OCI-LY3 (cell line): ENCODE results near the gene CFAP58.

Experiments used
- H2AFZ ChIP-seq: fragments of 200-600, 300-600 bp; shearing (Covaris generic); 2 replicates; pipeline ENCODE4 v1.6.0; 2014; ENCODE audit warnings: antibody characterized with exemption, low read depth, low read length
- H3K27ac ChIP-seq: fragments of 200-600, 300-600 bp; sonication (generic); 2 replicates; pipeline ENCODE4 v1.5.1; 2014; ENCODE audit warnings: mild to moderate bottlenecking, low read length, moderate library complexity, mixed read lengths
- H3K27me3 ChIP-seq: fragments of 200-600, 300-600 bp; sonication (generic); 2 replicates; pipeline ENCODE4 v1.6.1; 2014; ENCODE audit warnings: low read depth, low read length, mixed read lengths
- H3K36me3 ChIP-seq: fragments of 200-600, 300-600 bp; sonication (generic); replicated peaks from 2 replicates; pipeline ENCODE3; 2014; ENCODE audit warnings: low read depth, low read length, mixed read lengths
- H3K4me1 ChIP-seq: fragments of 300-600, 200-600 bp; sonication (generic); 2 replicates; pipeline ENCODE4 v1.6.1; 2014; ENCODE audit warnings: low read length, mixed read lengths
- H3K4me2 ChIP-seq: fragments of 200-600, 300-600 bp; sonication (generic); 2 replicates; pipeline ENCODE4 v1.6.1; 2014; ENCODE audit warnings: low read length, mixed read lengths
- H3K4me3 ChIP-seq: fragments of 300-600, 200-600 bp; sonication (generic); 2 replicates; pipeline ENCODE4 v1.5.1; 2014; ENCODE audit warnings: antibody characterized with exemption, mild to moderate bottlenecking, low read length, moderate library complexity
- H3K79me2 ChIP-seq: fragments of 300-600, 200-600 bp; shearing (Covaris generic); 2 replicates; pipeline ENCODE4 v1.6.1; 2014; ENCODE audit warnings: mild to moderate bottlenecking, low read length, mixed read lengths
- H3K9ac ChIP-seq: fragments of 300-600, 200-600 bp; shearing (Covaris generic); 2 replicates; pipeline ENCODE4 v1.6.0; 2014; ENCODE audit warnings: mild to moderate bottlenecking, low read length, moderate library complexity
- H3K9me3 ChIP-seq: fragments of 200-600, 300-600 bp; shearing (Covaris generic); 2 replicates; pipeline ENCODE4 v1.6.1; 2014; ENCODE audit warnings: low read length, mixed read lengths; ENCODE audit not compliant: insufficient read depth
- H4K20me1 ChIP-seq: fragments of 200-600, 300-600 bp; sonication (generic); 2 replicates; pipeline ENCODE4 v1.6.1; 2016; ENCODE audit warnings: low read length, mixed read lengths; ENCODE audit not compliant: insufficient read depth
- EZH2phosphoT487 ChIP-seq: fragments of 200-600 bp; shearing (Covaris generic); IDR thresholded peaks from 2 replicates; pipeline ENCODE4 v1.6.1; 2018; ENCODE audit warnings: antibody characterized with exemption, mixed run types, low read depth
- TF ChIP-seq, protein P1 (sequence below): fragments of 200-600, 300-600 bp; sonication (generic); IDR thresholded peaks from 2 replicates; pipeline ENCODE4 v1.5.1; 2014; ENCODE audit warnings: antibody characterized with exemption, low read length, low read depth

CFAP58 gene

DNA sequence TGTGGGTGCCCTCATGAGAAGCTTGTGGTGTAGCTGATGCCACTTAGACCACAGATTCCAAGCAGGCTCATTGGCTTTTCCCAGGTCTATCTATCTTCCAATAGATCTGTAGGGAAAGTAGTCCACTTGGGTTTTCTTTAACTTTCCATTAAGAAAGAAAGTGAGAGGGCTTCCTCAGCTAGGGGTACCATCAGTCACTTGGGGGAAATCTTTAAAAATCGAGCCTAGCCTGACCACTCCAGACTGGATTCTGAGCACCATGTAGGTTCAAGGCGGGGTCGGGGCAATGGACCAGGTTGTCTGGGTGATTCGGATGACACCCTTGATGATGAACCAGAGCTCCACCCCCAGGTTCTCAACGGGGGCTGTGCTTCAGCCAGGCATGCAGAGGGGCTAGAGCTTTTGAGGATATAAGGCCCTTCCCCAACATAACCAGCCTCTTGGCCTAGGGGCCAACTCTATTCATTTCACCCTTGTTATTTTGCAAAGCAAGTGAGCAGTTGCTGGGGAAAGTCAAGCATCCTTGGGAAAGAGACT is 42.4 kb upstream of the CFAP58 start:
- H3K4me3 ChIP-seq: no peak overlapping the region
- H3K27ac ChIP-seq: no peak overlapping the region
- peaks cover 8% of the 10 kb centered on the region; the same call in 1 of the 2 replicates for H3K4me1 ChIP-seq
- H3K9ac ChIP-seq: no peak overlapping the region
- no peak overlapping the region for H2AFZ ChIP-seq
- H3K4me2 ChIP-seq: no peak overlapping the region
- peaks cover 2% of the 10 kb centered on the region; the same call in 1 of the 2 replicates for H4K20me1 ChIP-seq
- H3K9me3 ChIP-seq: no peaks in the 10 kb centered on the region
- peaks cover 3% of the 10 kb centered on the region for H3K36me3 ChIP-seq
- no peaks in the 10 kb centered on the region for H3K27me3 ChIP-seq
- H3K79me2 ChIP-seq: no peaks in the 10 kb centered on the region
- TF ChIP-seq, protein P1, sequence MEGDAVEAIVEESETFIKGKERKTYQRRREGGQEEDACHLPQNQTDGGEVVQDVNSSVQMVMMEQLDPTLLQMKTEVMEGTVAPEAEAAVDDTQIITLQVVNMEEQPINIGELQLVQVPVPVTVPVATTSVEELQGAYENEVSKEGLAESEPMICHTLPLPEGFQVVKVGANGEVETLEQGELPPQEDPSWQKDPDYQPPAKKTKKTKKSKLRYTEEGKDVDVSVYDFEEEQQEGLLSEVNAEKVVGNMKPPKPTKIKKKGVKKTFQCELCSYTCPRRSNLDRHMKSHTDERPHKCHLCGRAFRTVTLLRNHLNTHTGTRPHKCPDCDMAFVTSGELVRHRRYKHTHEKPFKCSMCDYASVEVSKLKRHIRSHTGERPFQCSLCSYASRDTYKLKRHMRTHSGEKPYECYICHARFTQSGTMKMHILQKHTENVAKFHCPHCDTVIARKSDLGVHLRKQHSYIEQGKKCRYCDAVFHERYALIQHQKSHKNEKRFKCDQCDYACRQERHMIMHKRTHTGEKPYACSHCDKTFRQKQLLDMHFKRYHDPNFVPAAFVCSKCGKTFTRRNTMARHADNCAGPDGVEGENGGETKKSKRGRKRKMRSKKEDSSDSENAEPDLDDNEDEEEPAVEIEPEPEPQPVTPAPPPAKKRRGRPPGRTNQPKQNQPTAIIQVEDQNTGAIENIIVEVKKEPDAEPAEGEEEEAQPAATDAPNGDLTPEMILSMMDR: no peak
- TF ChIP-seq EZH2phosphoT487: no peak

DNA sequence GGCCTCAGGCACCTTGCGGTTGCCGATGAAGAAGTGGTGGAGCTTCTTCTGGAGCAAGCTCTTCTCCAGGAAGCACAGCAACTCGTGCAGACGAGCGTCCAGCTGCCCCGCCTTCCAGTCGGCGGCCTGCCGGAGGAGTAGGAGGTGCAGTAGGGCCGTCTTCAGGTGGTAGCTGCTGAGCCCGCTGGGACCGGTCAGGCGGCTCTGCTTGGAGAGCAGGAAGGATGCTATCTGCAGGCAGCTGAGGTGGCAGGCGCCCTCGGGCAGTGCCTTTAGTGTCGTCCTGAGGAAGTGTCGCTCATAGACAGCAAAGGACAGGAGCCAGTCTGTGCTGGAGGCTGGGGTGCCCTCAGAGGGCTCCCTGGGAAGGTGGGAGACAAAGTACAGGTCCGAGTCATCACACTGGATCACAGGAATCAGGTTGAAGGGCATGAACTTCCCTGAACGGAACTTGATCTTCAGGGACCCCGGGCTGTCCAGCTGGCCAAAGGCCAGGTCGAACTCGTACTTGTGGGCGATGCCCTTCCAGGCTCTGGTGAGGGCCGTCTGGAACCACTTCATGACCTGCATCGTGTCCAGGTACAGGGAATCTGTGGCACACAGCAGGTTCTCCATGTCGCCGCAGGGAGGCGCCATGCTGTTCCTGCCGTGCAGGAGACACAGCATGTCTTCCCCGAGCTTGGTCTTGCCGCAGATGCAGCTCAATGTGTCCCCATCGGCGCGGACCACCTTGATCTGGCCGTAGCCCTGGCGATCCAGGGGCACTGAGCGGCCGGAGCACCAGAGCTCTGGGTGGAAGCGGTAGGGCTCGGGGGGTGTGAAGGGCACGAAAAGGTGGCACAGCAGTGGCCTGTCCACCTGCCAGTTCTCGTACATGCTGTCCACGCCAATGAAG is 38.8 kb upstream of the CFAP58 start:
- H2AFZ ChIP-seq: no peak overlapping the region
- no peak overlapping the region for H3K4me2 ChIP-seq
- TF ChIP-seq, protein P1: no peak
- no peak for TF ChIP-seq EZH2phosphoT487
- H3K27ac ChIP-seq: no peak overlapping the region
- H3K79me2 ChIP-seq: peaks cover 20% of the 10 kb centered on the region; the same call in 1 of the 2 replicates
- peaks cover 37% of the 10 kb centered on the region for H4K20me1 ChIP-seq
- H3K9me3 ChIP-seq: no peaks in the 10 kb centered on the region
- no peaks in the 10 kb centered on the region for H3K27me3 ChIP-seq
- H3K4me3 ChIP-seq: no peak overlapping the region
- peaks cover 3% of the 10 kb centered on the region for H3K36me3 ChIP-seq
- no peak overlapping the region for H3K9ac ChIP-seq
- no peaks in the 10 kb centered on the region; the same call in none of the 2 replicates for H3K4me1 ChIP-seq

DNA sequence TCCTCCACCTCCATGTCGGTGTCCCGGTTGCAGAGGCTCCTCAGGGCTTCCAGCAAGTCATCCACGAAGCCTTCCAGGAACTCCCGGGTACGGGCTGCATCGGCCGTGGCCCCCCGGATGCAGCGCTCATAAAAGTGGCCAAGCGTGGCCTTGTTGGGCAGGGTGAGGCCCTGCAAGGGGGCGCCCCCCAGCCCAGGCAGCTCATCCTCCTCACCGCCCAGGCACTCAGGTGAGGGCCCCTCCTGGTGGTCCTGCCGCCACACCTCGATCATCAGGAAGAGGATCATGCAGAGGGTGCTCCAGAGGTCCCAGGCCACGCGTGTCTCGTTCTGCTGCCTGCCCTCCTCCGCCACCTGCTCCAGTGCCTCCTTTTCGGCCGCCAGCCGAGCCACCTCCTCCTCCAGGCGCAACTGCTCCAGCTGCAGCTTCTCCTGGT is 38.1 kb upstream of the CFAP58 start:
- no peak overlapping the region for H3K9ac ChIP-seq
- no peak overlapping the region for H2AFZ ChIP-seq
- peaks cover 3% of the 10 kb centered on the region for H3K36me3 ChIP-seq
- H3K79me2 ChIP-seq: peaks cover 20% of the 10 kb centered on the region; the same call in 1 of the 2 replicates
- no peak for TF ChIP-seq EZH2phosphoT487
- TF ChIP-seq, protein P1: no peak
- no peak overlapping the region for H3K4me2 ChIP-seq
- H4K20me1 ChIP-seq: peaks cover 40% of the 10 kb centered on the region
- H3K4me3 ChIP-seq: no peak overlapping the region
- H3K4me1 ChIP-seq: no peaks in the 10 kb centered on the region; the same call in none of the 2 replicates
- H3K9me3 ChIP-seq: no peaks in the 10 kb centered on the region
- no peak overlapping the region for H3K27ac ChIP-seq
- H3K27me3 ChIP-seq: no peaks in the 10 kb centered on the region
